Stimulated activated CD8-positive, alpha-beta memory T cell treated with anti-CD3 and anti-CD28 coated beads, Interleukin-4, amount 100 ng/mL, for 48 hours (primary cell): Measurements from ENCODE around the gene MPRIP.
"Not testable (repeated sequence)": the region's sequence is repeated elsewhere in the genome, so short reads cannot be mapped to it uniquely, and the experiment has no call there.

ENCODE experiments used
- DNase-seq: peaks from one replicate; pipeline ENCODE4 v3.0.0-alpha.2; 2020

MPRIP gene

DNA sequence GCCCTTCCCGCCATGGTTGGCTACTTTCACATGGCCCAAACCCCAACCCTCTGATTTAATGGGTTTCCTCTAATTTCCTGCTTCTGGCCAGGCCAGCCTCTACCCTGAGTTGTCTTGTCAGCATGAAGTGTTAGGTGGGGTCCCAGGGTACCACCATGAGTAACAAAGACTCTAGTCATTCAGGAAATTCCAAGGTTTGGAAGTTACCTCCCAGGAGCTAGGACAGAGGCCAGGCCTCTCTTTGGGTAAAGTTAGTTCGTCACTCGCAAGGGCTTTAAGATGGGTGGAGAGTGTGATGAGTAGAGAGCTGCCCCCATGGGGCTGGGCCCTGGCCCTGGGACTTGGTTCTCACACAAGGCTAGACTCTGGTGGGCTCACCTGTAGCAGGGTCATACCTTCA lies 109.3 kb downstream of the MPRIP start:
- DNase-seq = no peak

DNA sequence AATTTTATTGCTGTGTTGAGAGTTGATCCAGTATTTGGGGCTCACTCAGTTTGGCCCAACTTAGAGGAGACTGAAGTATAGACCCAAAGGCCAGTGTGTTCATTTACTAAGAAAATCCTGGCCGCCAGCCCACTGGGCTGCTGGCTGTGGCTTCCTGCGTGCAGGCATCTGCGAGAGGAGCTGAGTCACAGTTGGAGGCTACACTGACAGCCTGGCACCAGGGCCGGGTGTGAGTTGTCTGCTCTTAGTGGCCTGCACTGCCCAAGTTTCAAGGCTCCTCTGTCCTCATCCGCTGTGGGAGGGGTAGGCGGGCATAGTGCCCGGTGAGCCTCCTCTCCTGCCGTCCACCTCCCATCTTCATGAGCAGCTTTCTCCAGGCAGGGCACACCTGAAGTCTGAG lies 109.7 kb downstream of the MPRIP start:
- peak; percentile 57 for DNase-seq

- no peak for DNase-seq
Measured at GRCh38 chr17:17152385-17152784, 110.1 kb downstream of the MPRIP start.

- DNase-seq = no peak
Measured at GRCh38 chr17:17153071-17153470, 110.8 kb downstream of the MPRIP start.

- no peak for DNase-seq
Measured at GRCh38 chr17:17153709-17154108, 111.5 kb downstream of the MPRIP start.

DNA sequence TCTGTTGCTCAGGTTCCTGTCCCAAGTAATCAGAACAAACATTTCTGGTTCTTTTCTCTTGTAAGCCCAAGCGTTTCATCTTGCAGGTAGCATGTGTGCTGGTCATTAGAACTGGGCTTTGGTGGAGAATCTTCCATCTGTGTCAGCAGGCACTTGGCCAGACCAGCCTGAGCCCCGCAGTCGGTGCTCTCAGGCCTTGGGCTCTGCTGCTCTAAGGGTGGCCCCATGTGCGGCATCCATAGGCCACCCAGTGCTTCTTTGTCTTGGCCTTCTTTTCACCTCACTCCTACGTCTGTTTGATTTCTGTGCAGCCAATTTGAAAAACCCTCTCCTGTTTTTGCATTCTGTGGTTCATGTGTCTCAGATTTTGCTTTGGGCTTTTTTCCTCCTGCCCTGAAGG lies 112.3 kb downstream of the MPRIP start:
- no peak for DNase-seq

- no peak for DNase-seq
Measured at GRCh38 chr17:17154981-17155380, 112.7 kb downstream of the MPRIP start.

- DNase-seq = no peak
Measured at GRCh38 chr17:17155568-17155967, 113.3 kb downstream of the MPRIP start.

GRCh38 chr17:17156107-17156506 lies 113.8 kb downstream of the MPRIP start:
- no peak for DNase-seq

DNA sequence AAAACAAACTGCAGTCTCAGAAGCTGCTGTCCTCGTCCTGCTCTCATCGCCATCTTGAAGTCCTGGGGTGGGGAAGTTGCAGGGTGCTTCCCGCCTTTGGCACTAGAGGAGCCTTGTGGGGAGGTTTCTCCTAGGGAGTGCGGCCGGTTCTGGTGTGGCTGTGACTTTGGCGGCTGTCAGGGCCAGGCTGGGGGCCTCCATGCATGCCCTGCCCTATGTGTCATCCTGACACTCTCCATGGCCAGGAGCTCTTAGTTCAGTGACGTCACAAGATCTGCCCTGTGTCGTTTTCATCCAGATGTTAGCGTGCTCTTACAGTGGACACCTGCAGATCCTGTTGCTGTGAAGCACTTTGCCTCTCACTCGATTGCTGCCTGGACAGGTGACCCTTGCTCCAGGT lies 114.3 kb downstream of the MPRIP start:
- DNase-seq = no peak

DNA sequence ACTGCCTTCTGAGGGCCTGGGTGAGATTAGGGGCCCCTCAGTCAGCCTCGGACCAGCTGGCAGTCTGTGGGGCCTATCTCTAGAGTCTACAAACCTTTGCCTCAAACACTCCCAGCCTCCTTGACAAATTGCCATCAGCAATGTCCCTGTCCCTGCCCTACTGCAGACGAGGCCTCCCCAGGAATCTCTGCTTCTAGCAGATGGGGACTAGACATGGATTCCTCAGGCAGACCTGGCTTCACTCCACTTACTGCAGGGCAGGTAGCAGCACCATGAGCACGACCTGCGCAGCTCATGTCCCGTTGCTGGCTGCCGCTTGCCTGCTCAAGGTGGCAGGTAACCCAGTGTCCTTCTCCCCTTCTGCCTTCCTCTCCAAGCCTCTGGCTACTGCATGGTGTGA lies 114.8 kb downstream of the MPRIP start:
- DNase-seq = no peak

- not testable (repeated sequence) for DNase-seq
Measured at GRCh38 chr17:17158506-17158905, 116.2 kb downstream of the MPRIP start.

DNA sequence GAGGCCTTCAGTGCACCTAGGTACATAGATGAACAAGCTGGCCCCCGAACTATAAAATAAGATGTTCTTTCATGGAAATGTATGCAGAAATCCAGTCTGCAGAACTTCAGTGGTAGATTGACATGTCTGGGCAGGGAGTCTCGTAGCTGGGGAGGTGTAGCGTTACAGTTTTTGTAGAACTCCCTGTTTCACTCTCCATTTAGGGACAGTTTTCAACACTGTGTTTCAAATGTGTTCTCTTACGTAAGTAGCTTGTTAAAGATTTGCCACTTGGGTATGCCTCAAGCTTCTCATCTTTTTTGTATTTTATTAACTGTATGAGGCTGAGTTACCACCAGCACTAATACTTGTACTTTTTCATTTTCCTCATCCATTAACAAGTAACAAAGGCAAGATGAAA lies 117.3 kb downstream of the MPRIP start:
- no peak for DNase-seq

- DNase-seq = no peak
Measured at GRCh38 chr17:17161121-17161520, 118.9 kb downstream of the MPRIP start.

DNA sequence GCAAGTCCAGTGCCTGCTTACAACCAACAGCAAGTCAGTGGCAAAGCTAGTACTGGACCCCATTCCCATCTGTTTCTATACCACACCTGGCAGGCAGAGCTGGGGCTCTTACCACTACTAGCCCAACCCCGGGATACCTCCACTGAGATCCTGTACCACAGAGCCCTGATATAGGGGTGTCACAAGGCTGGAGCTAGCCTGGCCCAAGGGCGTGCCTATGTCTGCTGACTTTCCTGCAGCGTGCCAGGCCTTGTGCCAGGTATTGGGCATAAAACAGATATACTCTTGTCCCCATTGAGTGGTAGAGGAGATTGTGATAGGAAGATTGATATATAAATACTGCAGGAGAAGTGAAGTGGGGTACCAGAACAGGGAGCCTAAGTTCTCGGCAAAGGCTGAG lies 119.5 kb downstream of the MPRIP start:
- DNase-seq = no peak

DNA sequence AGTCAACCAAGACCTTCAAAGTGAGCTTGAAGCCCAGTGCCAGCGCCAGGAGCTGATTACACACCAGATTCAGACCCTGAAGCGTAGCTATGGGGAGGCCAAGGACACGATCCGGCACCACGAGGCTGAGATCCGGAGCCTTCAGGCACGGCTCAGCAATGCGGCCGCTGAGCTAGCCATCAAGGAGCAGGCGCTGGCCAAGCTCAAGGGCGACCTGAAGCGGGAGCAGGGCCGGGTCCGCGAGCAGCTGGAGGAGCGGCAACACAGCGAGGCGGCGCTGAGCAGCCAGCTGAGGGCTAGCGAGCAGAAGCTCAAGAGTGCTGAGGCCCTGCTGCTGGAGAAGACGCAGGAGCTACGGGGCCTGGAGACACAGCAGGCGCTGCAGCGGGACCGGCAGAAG lies 121.9 kb downstream of the MPRIP start:
- DNase-seq = no peak

DNA sequence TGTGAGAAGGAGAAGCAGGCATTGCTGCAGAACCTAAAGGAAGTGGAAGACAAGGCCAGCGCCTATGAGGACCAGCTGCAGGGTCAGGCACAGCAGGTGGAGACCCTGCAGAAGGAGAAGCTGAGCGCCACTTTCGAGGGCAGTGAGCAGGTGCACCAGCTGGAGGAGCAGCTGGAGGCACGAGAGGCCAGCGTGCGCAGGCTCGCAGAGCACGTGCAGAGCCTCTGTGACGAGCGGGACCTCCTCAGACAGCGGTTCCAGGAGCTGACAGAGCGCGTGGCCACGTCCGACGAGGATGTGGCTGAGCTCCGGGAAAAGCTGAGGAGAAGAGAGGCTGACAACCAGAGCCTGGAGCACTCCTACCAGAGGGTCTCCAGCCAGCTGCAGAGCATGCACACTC lies 122.4 kb downstream of the MPRIP start:
- no peak for DNase-seq

GRCh38 chr17:17165666-17166308 lies 123.5 kb downstream of the MPRIP start:
- no peak for DNase-seq

DNA sequence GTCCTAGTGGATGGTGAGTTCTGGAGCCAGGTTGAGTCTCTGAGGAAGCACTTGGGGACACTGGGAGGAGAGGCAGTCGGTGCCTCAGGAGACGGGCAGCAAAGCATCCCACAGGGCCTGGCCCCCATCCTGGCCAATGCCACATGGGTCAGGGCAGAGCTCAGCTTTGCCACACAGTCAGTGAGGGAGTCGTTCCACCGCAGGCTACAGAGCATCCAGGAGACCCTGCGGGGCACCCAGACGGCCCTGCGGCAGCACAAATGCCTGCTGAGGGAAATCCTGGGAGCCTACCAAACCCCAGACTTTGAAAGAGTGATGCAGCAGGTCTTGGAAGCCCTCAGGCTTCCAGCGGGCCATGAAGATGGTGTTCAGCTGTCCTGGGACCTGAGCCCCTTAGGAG lies 124.2 kb downstream of the MPRIP start:
- DNase-seq = no peak

DNA sequence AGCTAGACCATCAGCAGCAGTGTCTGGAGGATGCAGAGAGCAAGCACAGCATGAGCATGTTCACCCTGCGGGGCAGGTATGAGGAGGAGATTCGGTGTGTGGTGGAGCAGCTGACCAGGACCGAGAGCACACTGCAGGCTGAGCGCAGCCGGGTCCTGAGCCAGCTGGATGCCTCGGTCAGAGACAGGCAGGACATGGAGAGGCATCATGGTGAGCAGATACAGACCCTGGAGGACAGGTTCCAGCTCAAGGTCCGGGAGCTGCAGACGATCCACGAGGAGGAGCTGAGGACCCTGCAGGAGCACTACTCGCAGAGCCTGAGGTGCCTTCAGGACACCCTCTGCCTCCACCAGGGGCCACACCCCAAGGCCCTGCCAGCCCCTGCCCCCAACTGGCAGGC lies 125.1 kb downstream of the MPRIP start:
- no peak for DNase-seq

DNA sequence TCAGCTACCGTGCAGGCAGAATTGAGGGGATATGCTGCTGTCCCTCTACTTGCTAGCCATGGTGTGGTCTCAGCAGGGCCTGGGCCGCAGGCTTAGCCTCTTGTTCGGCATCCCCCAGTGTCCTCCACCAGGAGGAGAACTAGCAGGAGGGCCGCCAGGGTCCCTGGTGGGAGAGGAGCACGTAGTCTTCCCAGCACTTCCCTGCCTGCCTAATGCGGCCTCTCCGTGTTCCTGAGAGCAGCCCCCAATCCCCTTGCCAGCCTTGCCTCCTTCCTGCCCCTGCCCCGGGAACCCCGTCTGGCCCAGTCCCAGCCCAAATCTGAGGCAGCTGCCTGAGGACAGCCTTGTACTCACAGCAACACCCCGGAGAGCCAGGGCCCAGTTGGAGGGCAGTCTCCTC lies 125.7 kb downstream of the MPRIP start:
- no peak for DNase-seq

- no peak for DNase-seq
Measured at GRCh38 chr17:17168401-17168800, 126.1 kb downstream of the MPRIP start.

- DNase-seq = no peak
Measured at GRCh38 chr17:17169396-17169795, 127.1 kb downstream of the MPRIP start.

DNA sequence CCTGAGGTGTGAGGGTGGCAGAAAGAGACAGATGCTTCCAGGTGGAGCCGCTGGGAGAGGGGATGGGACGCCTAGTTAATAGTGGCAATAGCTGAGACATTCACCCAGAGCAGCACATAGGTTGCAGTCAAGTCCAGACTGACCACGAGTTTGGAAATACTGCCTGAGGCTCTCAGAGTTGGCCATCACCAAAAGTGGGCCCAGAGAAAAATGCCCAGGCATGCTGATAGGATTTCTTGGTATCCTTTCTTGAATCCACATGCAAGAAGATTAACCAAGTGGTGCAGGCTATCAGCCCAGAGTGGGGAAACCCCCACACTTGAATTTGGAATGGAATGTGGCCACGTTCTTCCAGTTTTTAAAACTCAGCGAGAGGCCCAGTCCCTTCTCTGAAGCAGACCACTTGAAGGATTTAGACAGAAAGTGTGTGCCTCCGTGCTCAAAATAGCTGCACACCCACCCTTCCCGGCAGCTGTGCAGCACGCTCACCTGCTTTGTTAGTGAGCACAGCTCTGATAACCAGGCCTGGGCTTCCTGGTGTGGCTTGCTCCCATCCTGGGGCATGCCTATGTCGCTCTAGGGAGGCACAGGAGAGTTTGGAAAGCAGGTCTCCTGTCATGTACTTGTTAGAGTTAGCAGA lies 128.2 kb downstream of the MPRIP start:
- DNase-seq = no peak

- DNase-seq = no peak
Measured at GRCh38 chr17:17171186-17171585, 128.9 kb downstream of the MPRIP start.
